ENCODE measurements around the gene ZNF74.

DNA sequence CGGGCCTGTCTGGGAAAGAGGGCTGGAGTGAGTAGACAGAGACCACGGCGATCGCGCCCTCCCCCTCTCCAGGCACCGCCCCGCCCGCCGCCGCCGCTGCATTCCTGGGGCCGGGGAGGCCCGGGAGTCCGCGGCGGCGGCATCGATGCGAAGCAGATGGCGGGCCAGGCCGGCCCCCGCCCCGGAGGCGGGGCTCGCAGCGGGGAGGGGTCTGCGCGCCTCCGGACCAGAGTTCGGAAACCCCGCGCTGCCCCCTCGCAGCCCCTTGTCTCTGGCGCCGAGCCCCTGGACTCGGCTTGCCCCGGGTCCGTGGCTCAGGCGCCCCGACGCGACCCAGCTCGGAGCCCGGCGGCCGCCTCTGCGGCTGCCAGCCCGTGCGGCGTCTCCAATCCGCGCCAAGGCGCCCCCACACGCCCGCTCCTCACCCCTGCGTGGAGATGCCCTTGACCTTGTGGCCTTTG is 42.4 kb downstream of the ZNF74 start:
- TF ChIP-seq POLR2A (IDR thresholded peaks at IDR 0.05; ENCODE audit: extremely low read depth, insufficient read length) (no peak), MAX (IDR thresholded peaks at IDR 0.05; ENCODE audit: low read depth, low read length) (no peak)
- TF ChIP-seq, protein P1, sequence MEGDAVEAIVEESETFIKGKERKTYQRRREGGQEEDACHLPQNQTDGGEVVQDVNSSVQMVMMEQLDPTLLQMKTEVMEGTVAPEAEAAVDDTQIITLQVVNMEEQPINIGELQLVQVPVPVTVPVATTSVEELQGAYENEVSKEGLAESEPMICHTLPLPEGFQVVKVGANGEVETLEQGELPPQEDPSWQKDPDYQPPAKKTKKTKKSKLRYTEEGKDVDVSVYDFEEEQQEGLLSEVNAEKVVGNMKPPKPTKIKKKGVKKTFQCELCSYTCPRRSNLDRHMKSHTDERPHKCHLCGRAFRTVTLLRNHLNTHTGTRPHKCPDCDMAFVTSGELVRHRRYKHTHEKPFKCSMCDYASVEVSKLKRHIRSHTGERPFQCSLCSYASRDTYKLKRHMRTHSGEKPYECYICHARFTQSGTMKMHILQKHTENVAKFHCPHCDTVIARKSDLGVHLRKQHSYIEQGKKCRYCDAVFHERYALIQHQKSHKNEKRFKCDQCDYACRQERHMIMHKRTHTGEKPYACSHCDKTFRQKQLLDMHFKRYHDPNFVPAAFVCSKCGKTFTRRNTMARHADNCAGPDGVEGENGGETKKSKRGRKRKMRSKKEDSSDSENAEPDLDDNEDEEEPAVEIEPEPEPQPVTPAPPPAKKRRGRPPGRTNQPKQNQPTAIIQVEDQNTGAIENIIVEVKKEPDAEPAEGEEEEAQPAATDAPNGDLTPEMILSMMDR (IDR thresholded peaks at IDR 0.05; ENCODE audit: low read depth, low read length): no peak
